Left lung (tissue), 10 donors: ENCODE results near the gene CIB4. TPM values are rescaled to one million over a fixed set of nuclear protein-coding genes. Genes with fewer than 3 reads are reported as not detected.
A peak's percentile ranks its signal among the peaks of the same experiment; 100 is the strongest.

ENCODE experiments used
- ATAC-seq: fragments of 200-7000 bp; cut with Tn5 transposase; one replicate; pipeline ENCODE4 v1.9.1; 2020; ENCODE audit warnings: moderate library complexity
- DNase-seq, 4 donors: peaks; one replicate each; pipeline ENCODE4 v3.0.0-alpha.2; 2013 to 2020
- H3K27ac ChIP-seq, 2 donors: fragments of 200-600 bp; sonication (generic) in 1 of 2; one replicate each; pipeline versions ENCODE4 v1.5.0 to v1.8.0; 2020 to 2021
- H3K27me3 ChIP-seq, 2 donors: fragments of 200-600 bp; sonication (generic) in 1 of 2; one replicate each; pipeline versions ENCODE4 v1.5.0 to v1.8.0; 2020 to 2021
- H3K36me3 ChIP-seq, 2 donors: fragments of 200-600 bp; sonication (generic) in 1 of 2; one replicate each; pipeline versions ENCODE4 v1.5.0 to v1.8.0; 2020 to 2021
- H3K4me1 ChIP-seq, 2 donors: fragments of 200-600 bp; one replicate each; pipeline ENCODE4 v1.8.0; 2021
- H3K4me3 ChIP-seq, 2 donors: fragments of 200-600 bp; sonication (generic) in 1 of 2; one replicate each; pipeline versions ENCODE4 v1.5.0 to v1.8.0; 2020 to 2021; ENCODE audit warnings: mild to moderate bottlenecking in 1 of 2
- H3K9me3 ChIP-seq, 2 donors: fragments of 200-600 bp; sonication (generic) in 1 of 2; one replicate each; pipeline versions ENCODE4 v1.5.0 to v1.8.0; 2020 to 2021
- CTCF ChIP-seq, 2 donors: fragments of 200-600 bp; sonication (generic) in 1 of 2; IDR thresholded peaks; one replicate each; pipeline versions ENCODE4 v1.5.0 to v1.8.0; 2021; ENCODE audit warnings: antibody characterized with exemption in 2 of 2
- intact Hi-C, 2 donors: fragments of 100-400 bp; cut with DNase I; formaldehyde crosslinking; loops; one replicate each; pipeline versions ENCODE4 v1.11.2 to v1.14.2; 2022
- polyA plus RNA-seq, 6 donors: library from polyadenylated mRNA; unstranded; fragments of 120-200 nt; gene quantifications; one replicate each; pipeline ENCODE4 v1.2.1, GENCODE V29; 2013; ENCODE audit not compliant: insufficient read length in 6 of 6
- total RNA-seq, 2 donors: library from RNA; stranded (reverse); fragmentation: NEBNext Ultra II Directional; extraction: Animal tissue kit (Norgen Biotek cat#: 25700); gene quantifications; one replicate each; pipeline ENCODE4 v1.2.1, GENCODE V29; 2021
- donor health status: DM: no; HTN: yes; CAD: no.
- donor health status: DM: no; HTN: no; CAD: no.

CIB4 gene
- total and polyA plus RNA-seq, 8 donors: 1.0 to 2.4 (median 1.8) TPM; not detected in 2

DNA sequence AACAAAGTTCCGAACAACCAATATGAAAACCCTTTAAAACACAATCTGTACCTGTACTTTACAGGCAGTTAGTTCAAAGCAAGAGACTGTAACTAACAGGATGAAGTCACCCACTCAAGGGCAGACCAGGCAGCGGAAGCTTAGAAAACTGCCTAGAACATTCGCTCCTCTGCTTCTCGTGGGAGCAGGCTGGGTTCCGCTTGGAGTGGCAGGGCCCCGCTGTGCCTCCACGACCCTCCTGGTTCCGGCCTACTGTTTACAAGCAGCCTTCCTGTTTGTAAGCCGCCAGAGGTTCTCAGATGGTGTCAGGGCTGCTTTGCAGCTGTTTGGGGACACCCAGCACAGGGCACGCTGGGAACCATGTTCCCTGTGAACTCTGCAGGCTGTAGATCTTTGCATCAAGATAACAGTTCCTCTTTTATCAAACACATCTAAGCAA, 31.3 kb downstream of the CIB4 start:
- H3K27ac ChIP-seq: no peak overlapping the region
- no peaks in the 10 kb centered on the region for H3K27me3 ChIP-seq
- H3K4me1 ChIP-seq: peaks cover 16 to 24% of the 10 kb centered on the region in 2 donors
- intact Hi-C loops: loop anchor here in 1 of 2 donors (10.0 kb wide), 1 partner anchor 135 kb away; no protein-coding TSS in a partner anchor
- no peak for TF ChIP-seq CTCF (IDR thresholded peaks at IDR 0.05)
- no peaks in the 10 kb centered on the region for H3K36me3 ChIP-seq
- H3K9me3 ChIP-seq: no peaks in the 10 kb centered on the region
- ATAC-seq: no peak
- peak in 1 of 4 donors; percentile 71 for DNase-seq
- H3K4me3 ChIP-seq: no peak overlapping the region

DNA sequence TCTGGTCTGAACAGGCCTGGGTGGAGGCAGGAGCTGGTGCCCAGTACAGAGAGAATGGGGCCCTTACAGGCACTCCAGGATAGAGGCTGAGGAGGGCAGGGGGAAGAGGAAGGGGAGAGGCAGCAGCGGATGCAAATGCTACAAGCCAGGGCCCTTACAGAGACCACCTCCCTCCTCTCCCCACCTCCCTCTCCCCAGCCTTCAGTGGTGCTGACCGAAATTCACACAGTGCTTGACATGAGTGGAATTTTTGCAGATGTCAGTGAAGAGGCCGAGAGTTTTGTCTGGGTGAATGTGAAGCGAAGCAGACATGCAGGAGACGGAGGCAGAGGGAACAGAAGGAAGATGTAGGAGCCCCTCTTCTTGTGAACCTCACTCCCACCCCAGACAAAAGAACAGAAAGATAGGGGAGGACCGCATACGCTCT, 31.9 kb downstream of the CIB4 start:
- Histone ChIP-seq H3K9me3 (no peaks in the 10 kb centered on the region), H3K27ac (no peak overlapping the region), H3K27me3 (peaks cover 0 to under 1% of the 10 kb centered on the region in 2 donors), H3K36me3 (no peaks in the 10 kb centered on the region), H3K4me3 (no peak overlapping the region), H3K4me1 (peaks cover 11 to 18% of the 10 kb centered on the region in 2 donors)
- ATAC-seq (no peak), DNase-seq (no peak)
- TF ChIP-seq CTCF (IDR thresholded peaks at IDR 0.05): no peak
- intact Hi-C loops: loop anchor here in 1 of 2 donors (10.0 kb wide), 1 partner anchor 136 kb away; no protein-coding TSS in a partner anchor

DNA sequence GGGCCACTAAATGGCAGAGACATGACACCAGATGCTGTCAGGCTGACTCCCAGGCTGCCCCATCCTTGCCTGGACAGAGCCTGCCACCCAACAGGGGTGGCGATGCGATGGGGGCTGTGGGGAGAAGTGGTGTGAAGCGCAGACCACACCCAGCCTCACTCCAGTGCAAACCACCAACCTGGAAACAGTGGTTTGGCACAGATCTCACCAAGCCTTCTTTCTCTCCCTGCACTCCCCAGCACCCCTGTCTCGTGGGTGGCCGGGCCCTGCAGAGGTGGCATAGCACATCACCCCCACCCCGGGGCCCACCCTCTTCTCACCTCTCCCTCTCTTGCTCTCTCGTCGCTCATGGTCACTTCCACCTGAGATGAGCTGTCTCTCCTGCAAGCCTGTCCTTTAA, 32.6 kb downstream of the CIB4 start:
- Histone ChIP-seq H3K4me3 (no peak overlapping the region), H3K4me1 (peaks cover 11% of the 10 kb centered on the region in 2 donors), H3K27me3 (peaks cover 0 to 6% of the 10 kb centered on the region in 2 donors), H3K27ac (no peak overlapping the region), H3K36me3 (no peaks in the 10 kb centered on the region), H3K9me3 (no peaks in the 10 kb centered on the region)
- ATAC-seq (no peak), DNase-seq (peak in 1 of 4 donors; percentile 64)
- no peak for TF ChIP-seq CTCF (IDR thresholded peaks at IDR 0.05)
- intact Hi-C loops: loop anchor here in 1 of 2 donors (10.0 kb wide), 1 partner anchor 136 kb away; no protein-coding TSS in a partner anchor

- Histone ChIP-seq H3K4me3 (no peak overlapping the region), H3K36me3 (no peaks in the 10 kb centered on the region), H3K27ac (no peak overlapping the region), H3K27me3 (peaks cover 0 to 6% of the 10 kb centered on the region in 2 donors), H3K9me3 (no peaks in the 10 kb centered on the region), H3K4me1 (peaks cover 8 to 11% of the 10 kb centered on the region in 2 donors)
- ATAC-seq (no peak), DNase-seq (peak in 1 of 4 donors; percentile 60)
- TF ChIP-seq CTCF (IDR thresholded peaks at IDR 0.05): no peak
- intact Hi-C loops: loop anchor here in 1 of 2 donors (10.0 kb wide), 1 partner anchor 137 kb away; no protein-coding TSS in a partner anchor
These were observed 33.5 kb downstream of the CIB4 start for GRCh38 chr2:26607698-26608097.

DNA sequence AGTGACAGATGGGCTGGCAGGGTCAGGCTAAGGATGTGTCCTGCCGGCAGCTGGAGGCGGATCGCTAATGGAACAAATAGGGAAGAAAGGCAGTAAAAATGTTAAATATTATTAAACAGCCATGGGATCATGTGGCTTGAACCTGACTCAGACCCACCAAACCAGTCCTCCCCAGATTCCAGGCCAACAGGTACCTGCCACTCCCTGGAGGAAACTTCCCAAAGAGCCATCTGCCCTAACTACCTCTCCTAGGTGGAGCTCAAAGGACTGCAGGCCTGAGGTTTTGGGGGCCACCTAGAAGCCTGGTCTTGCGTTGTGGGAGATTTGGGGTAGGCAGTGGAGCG, 34.3 kb downstream of the CIB4 start:
- Histone ChIP-seq H3K36me3 (no peaks in the 10 kb centered on the region), H3K27ac (no peak overlapping the region), H3K9me3 (no peaks in the 10 kb centered on the region), H3K4me1 (peaks cover 8 to 11% of the 10 kb centered on the region in 2 donors), H3K4me3 (no peak overlapping the region), H3K27me3 (peaks cover 0 to 6% of the 10 kb centered on the region in 2 donors)
- ATAC-seq (peak; percentile 64), DNase-seq (no peak)
- TF ChIP-seq CTCF (IDR thresholded peaks at IDR 0.05): no peak
- intact Hi-C loops: loop anchor here in 1 of 2 donors (10.0 kb wide), 1 partner anchor 138 kb away; no protein-coding TSS in a partner anchor
